RCC 7860 (cell line): ENCODE results near the gene ERCC6L2.

Source experiments
- DNase-seq: peaks from one replicate; pipeline ENCODE4 v3.0.0-alpha.2; 2015; ENCODE audit warnings: low spot score
- FAIRE-seq: peaks from 2 replicates; lab custom pipeline; 2012; peaks lifted over from hg19 to GRCh38; lab: Jason Lieb, UNC

Gene ERCC6L2

DNA sequence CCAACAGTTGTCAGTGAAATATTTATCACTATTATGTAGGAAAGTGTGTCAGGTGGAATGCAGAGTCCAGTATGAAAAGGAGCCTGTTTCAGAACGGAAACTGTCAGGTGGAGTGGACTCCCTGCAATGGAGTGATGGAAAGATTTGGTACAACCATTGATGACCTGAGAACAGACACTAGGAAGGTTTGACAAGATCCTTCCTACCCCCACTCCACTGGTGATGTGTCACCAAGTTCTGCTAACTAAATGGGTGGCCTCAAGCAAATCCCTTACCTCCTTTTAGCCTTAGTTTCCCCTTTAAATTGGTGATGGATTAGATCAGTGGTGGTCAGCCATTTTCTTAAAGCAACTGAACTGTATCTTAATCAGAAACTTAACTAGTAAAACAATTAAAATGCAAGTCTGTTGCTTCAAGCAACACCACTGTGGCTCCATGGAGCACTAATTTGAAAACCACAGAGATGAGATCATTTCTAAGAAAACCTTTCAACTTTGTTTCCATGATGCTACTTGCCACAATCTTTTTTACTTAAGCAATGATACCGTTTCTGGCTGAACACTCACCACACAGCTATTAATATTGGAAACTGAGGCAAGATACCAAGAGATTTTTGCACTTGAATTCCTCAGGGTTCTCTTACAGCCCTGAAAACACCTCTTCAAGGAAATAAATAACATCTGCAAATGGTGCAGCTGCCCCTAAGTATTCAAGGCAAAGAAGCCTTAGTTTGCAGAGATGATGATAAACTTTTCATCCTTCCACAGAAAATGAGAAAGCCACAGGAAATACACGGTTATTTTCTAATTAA, 140.6 kb downstream of the ERCC6L2 start:
- no peak for FAIRE-seq
- DNase-seq: no peak
